Epidermal melanocyte (primary cell): ENCODE results near the gene ORC3.
"Not testable (repeated sequence)": the region's sequence is repeated elsewhere in the genome, so short reads cannot be mapped to it uniquely, and the experiment has no call there.

Experiments used
- DNase-seq: peaks from one replicate; pipeline ENCODE4 v3.0.0; 2011; ENCODE audit warnings: low spot score; ENCODE audit not compliant: insufficient read length

ORC3 gene

GRCh38 chr6:87692086-87692485 lies 102.2 kb downstream of the ORC3 start:
- DNase-seq: no peak

GRCh38 chr6:87696817-87697216 lies 106.9 kb downstream of the ORC3 start:
- DNase-seq: not testable (repeated sequence)

- DNase-seq: peak; percentile 69
These were observed 107.9 kb downstream of the ORC3 start for GRCh38 chr6:87697581-87698546.

- DNase-seq: no peak
These were observed 108.6 kb downstream of the ORC3 start for GRCh38 chr6:87698547-87699006.

DNA sequence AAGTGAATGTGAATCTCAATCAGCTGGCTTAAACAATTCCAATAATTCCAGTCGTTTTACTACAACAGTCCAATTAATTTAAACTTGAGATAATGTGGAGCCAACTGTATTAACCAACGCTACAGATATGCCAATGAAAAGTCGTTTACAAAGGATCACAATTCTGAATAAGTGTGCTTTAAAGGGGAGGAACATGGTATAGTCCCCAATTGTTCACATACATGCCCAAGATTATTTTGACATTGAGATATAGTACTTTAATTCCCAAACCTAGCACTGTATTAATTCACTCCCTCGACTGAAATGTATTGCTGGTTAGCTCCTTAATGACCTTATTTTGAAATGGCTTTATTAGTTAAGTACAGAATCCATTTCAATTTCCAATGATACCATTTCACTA lies 109.6 kb downstream of the ORC3 start:
- no peak for DNase-seq

- no peak for DNase-seq
These were observed 110.7 kb downstream of the ORC3 start for GRCh38 chr6:87700397-87701343.

DNA sequence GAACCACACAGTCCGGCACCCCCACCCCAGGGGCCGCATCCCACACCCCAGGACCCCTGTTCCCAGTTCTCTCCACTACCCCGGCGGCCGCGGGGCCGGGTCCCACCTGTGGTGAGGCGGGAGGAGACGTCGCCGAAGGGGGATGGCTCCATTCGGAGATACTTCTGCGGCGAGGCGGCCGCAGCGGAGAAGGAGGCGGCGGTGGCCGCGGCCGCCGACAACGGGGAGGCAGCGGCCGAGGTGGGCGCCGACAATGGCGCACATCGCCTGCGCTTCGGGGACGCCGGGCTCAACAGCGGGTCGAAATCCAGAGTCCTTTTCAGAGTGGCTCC lies 111.4 kb downstream of the ORC3 start:
- no peak for DNase-seq

DNA sequence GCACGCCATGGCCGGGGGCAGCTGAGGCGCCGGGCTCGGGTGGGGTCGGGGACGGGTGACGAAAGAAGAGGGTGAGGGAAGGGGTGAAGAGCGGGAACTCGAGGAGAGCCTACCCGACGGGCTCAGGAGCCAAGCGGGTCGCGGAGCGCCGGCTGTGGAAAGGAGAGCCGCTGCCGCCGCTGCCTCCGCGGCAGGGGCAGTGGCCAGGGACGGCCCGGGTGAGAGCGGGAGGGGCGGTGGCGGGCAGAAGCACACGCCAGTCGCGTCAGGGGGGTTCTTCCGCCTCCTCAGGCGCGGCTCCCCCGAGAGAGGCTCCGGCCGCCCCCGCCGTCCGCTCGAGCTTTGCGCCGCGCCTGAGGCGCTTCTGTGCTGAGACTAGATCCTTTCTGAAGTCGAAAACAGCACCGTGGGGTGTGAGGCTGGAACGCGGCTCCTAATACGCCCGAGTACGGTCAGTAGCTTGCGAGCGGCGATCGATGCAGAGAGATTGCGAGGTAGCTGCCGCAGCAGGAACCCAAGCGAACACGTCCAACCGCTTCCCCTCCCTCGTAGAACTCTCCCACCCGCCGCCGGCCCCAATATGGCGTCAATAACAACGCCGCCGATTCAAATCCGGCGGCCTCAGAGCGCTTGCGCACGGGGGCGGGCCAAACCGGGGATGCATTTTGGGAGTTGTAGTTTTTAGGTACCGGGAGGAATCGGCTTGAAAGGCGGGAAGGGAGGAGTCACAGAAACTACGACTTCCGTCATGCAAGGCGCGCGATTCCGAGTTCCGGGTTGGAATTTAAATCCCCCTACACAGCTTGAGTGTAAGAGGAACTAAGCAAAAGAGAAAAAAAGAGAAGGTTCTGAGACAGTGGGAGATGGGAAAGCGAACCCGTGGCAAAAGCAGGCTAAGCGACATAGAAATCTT lies 112.0 kb downstream of the ORC3 start, which contains the start of gene AKIRIN2:
Gene AKIRIN2 (minus strand): TSS at position 558 of the 913 bp plus-strand sequence. CDS start 549 bp downstream, at position 9.
- peak; percentile 70 for DNase-seq

DNA sequence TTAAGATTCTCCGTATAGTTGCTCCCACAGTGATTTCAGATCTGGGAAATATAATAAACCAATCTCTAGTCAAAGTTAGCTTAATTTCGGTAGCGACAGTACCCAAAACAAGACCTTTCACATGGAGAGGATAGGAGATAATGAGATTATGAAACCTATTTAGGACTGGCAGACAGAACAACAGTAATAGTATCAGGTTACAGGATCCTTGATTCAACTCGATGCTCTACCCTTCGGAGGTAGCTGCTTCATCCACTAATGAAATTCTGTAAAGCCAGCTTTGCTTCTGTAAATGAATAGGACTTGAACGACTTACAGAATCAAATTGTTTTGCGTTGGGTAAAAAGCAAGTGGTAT lies 112.6 kb downstream of the ORC3 start:
- DNase-seq: no peak

GRCh38 chr6:87703039-87703438 lies 113.1 kb downstream of the ORC3 start:
- not testable (repeated sequence) for DNase-seq

GRCh38 chr6:87705070-87705691 lies 115.2 kb downstream of the ORC3 start:
- no peak for DNase-seq

- no peak for DNase-seq
These were observed 116.4 kb downstream of the ORC3 start for GRCh38 chr6:87706187-87706966.

DNA sequence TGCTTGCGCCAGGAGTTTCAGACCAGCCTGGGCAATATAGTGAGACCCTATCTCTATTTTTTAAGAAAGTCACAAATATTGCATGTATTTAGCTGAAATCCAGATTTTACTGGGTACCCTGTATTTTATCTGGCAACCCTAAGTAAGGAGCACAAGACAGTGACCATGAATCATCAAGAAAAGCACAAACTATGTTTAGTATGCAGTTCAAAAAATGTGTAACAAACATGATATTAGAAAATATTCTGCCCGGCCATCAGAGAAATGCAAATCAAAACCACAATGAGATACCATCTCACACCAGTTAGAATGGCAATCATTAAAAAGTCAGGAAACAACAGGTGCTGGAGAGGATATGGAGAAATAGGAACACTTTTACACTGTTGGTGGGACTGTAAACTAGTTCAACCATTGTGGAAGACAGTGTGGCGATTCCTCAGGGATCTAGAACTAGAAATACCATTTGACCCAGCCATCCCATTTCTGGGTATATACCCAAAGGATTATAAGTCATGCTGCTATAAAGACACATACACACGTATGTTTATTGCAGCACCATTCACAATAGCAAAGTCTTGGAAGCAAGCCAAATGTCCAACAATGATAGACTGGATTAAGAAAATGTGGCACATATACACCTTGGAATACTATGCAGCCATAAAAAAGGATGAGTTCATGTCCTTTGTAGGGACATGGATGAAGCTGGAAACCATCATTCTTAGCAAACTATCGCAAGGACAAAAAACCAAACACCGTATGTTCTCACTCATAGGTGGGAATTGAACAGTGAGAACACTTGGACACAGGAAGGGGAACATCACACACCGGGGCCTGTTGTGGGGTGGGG lies 118.9 kb downstream of the ORC3 start:
- DNase-seq: not testable (repeated sequence)

DNA sequence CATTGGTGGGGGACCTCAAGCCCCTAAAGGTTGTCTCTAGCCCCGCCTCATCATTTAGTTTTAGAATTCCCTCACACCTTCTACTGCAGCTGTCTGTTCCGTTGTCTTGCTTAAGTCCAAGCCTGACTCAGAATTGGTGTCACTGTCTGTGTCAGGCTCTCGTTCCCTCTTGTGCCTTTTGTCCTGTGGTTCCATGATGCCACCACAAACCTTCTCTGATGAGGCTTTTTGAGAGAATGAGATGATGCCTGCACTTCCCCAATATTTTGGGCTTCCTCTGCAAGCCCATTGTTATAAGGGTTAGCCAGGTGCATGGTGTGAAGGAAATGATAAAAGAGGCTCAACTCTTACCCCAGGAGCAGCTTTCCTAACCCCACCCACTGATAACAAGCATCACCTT lies 120.2 kb downstream of the ORC3 start:
- no peak for DNase-seq

DNA sequence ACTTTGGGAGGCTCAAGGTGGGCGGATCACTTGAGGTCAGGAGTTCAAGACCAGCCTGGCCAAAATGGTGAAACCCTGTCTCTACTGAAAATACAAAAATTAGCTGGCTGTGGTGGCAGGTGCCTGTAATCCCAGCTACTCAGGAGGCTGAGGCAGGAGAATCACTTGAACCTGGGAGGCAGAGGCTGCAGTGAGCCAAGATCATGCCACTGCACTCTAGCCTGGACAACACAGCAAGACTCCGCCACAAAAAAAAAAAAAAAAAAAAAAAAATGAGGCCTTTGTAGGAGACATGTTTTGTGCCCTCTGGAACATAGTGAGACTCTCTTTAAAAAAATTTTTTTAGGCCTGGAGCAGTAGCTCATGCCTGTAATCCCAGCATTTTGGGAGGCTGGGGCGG lies 122.8 kb downstream of the ORC3 start:
- DNase-seq: not testable (repeated sequence)

DNA sequence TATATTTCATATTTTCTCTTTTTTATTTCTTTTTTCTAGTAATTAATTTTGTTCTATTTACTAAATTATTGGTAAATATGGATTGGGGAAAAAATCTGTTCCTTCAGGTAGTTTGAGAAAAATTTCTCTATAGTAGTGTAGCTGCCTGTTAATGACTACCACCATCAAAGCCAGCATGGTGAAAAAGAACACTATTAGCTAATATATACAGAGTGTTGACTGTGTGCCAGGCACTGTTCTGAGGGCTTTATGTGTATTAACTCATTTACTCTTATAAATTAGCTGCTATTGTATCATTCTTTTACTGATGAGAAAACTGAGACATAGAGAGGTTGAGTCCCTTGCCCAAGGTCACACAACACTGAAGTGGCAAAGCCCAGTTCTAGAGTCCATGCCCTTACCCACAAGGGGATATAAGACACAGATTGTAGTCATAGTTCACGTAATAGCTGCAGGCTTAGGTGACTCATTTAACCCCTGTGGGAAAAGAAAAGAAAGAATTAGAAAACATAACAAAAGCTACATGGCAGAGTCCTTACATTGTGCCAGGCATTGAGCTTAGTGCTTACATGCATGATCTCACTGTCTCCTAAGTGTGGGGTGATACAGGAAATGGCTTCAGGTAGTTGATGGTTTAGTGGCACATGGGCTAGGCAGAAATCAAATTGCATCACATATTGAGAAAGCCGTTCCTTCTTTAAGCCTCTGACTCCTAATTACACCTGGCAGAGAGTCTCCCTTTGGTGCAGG lies 124.3 kb downstream of the ORC3 start:
- DNase-seq: no peak
